ENCODE data around the gene NEK11.

GRCh38 chr3:131341761-131342160 is 315.1 kb downstream of the NEK11 start:
- TF ChIP-seq CTCF (conservative IDR thresholded peaks at IDR 0.05), result no peak
- TF ChIP-seq EZH2 (IDR thresholded peaks at IDR 0.05; ENCODE audit: low read depth), result no peak

Measured in PC-9 (cell line).